Psoas muscle (tissue), 8 donors: ENCODE results near the gene IL6R. TPM values are rescaled to one million over a fixed set of nuclear protein-coding genes. Genes with fewer than 3 reads are reported as not detected.

Experiments
- ATAC-seq, 4 donors: fragments of 200-7000 bp; cut with Tn5 transposase; one replicate each; pipeline ENCODE4 v1.9.1; 2020; ENCODE audit warnings: moderate library complexity in 3 of 4, mild to moderate bottlenecking in 2 of 4
- DNase-seq, 2 donors: peaks; one replicate each; pipeline ENCODE4 v3.0.0-alpha.2; 2020
- H3K27ac ChIP-seq: fragments of 200-600 bp; one replicate; pipeline ENCODE4 v1.8.0; 2022
- H3K27me3 ChIP-seq, 3 donors: fragments of 200-600 bp in 1 of 3; one replicate each; pipeline versions ENCODE4 v1.6.1 to v1.8.0; 2013 to 2022; ENCODE audit warnings: low read length in 2 of 3, mild to moderate bottlenecking in 2 of 3, moderate library complexity in 1 of 3; ENCODE audit not compliant: insufficient read depth in 3 of 3
- H3K36me3 ChIP-seq, 2 donors: fragments of 200-600 bp in 1 of 2; one replicate each; pipeline versions ENCODE4 v1.6.1 to v1.8.0; 2013 to 2022; ENCODE audit warnings: low read depth in 1 of 2, mild to moderate bottlenecking in 1 of 2, moderate library complexity in 1 of 2; ENCODE audit not compliant: insufficient read depth in 1 of 2
- H3K4me1 ChIP-seq: fragments of 200-600 bp; one replicate; pipeline ENCODE4 v1.8.0; 2022
- H3K4me3 ChIP-seq: fragments of 200-600 bp; one replicate; pipeline ENCODE4 v1.8.0; 2022; ENCODE audit warnings: mild to moderate bottlenecking
- H3K9me3 ChIP-seq: fragments of 200-600 bp; one replicate; pipeline ENCODE4 v1.8.0; 2022
- WGBS, 3 donors: extraction: QIAGEN DNeasy Blood & Tissue Kit; methylation state at CpG; one replicate each; pipeline versions ENCODE4 v1.1.6 to v1.1.7; 2013; 5-methylcytosine and 5-hydroxymethylcytosine counted together
- intact Hi-C, 2 donors: fragments of 100-400 bp; cut with DNase I; formaldehyde crosslinking; loops; one replicate each; pipeline versions ENCODE4 v1.11.0 to v1.14.2; 2022
- polyA plus RNA-seq, 3 donors: library from polyadenylated mRNA; stranded (reverse); fragments of 200-250 nt; gene quantifications; one replicate each; pipeline ENCODE4 v1.2.3, GENCODE V29; 2013
- total RNA-seq, 4 donors: library from RNA; stranded (reverse); fragmentation: NEBNext Ultra II Directional in 2 of 4; extraction: Animal tissue kit (Norgen Biotek cat#: 25700) in 2 of 4; gene quantifications; one replicate each; pipeline versions ENCODE4 v1.2.1 to v1.2.4, GENCODE V29; 2021 to 2023
- TF ChIP-seq, protein P1 (sequence below): fragments of 200-600 bp; IDR thresholded peaks from one replicate; pipeline ENCODE4 v1.8.0; 2022; ENCODE audit warnings: antibody characterized with exemption
- donor health status: healthy with polysubstance abuse.
- donor health status: DM: no; HTN: no; CAD: no; lungs with moderate emphysema.
- donor health status: Bipolar disorder and iron deficiency.
- donor health status: healthy.
- donor health status: DM: yes; HTN: yes; CAD: no.
- donor health status: DM: no; HTN: no; CAD: no.
- donor health status: DM: no; HTN: no; CAD: no.
- donor health status: DM: yes; HTN: yes; CAD: no.

IL6R gene
- total and polyA plus RNA-seq, 7 donors: 32.6 to 182 (median 80.8) TPM

DNA sequence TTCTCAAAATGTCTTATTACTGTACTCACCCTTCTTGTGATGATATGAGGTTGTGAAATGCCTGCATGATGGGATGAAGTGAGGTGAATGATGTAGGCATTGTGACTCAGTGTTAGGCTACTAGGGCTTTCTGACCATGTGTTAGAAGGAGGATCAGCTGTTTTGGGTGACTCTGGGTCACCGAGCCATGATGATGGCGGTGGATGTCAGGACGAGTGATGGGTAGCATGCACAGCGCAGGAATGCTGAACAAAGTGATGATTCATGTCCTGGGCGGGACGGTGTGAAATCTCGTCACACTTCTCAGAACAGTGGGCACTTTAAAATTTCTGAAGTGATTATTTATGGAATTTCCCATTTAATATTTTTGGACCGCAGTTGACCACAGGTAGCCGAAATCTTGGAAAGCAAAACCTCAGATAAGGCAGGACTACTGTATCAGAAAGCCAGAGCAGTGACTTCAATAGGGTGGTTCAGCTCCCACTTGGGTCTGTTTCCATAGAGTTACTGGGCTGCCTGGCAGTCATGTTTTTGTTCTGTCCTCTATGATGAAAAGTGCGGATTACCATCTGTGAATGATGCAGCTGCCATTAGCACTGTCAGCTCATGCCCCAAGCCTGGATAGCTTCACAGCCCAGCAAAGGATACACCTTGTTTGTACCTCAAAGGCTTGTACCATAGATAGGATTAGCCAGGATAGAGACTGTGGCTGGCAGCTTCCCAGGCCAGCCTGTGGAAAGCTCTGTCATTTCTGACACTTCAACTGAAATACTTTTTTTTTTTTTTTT is 26.6 kb downstream of the IL6R start:
- TF ChIP-seq, protein P1, sequence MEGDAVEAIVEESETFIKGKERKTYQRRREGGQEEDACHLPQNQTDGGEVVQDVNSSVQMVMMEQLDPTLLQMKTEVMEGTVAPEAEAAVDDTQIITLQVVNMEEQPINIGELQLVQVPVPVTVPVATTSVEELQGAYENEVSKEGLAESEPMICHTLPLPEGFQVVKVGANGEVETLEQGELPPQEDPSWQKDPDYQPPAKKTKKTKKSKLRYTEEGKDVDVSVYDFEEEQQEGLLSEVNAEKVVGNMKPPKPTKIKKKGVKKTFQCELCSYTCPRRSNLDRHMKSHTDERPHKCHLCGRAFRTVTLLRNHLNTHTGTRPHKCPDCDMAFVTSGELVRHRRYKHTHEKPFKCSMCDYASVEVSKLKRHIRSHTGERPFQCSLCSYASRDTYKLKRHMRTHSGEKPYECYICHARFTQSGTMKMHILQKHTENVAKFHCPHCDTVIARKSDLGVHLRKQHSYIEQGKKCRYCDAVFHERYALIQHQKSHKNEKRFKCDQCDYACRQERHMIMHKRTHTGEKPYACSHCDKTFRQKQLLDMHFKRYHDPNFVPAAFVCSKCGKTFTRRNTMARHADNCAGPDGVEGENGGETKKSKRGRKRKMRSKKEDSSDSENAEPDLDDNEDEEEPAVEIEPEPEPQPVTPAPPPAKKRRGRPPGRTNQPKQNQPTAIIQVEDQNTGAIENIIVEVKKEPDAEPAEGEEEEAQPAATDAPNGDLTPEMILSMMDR: no peak
- DNase-seq: peak; percentile 70 to 81
- H3K27me3 ChIP-seq: no peaks in the 10 kb centered on the region
- intact Hi-C loops: no loop called here
- H3K9me3 ChIP-seq: no peaks in the 10 kb centered on the region
- H3K36me3 ChIP-seq: peaks cover 0 to 80% of the 10 kb centered on the region in 2 donors
- peak; percentile 72 to 87 (median 79) for ATAC-seq
- WGBS, 3 donors: 62 to 79% (median 62%) methylated on average over 10 of the region's 10 CpGs
- peaks cover 65% of the 10 kb centered on the region for H3K4me1 ChIP-seq
- no peak overlapping the region for H3K4me3 ChIP-seq
- peak overlapping the region; percentile 81 for H3K27ac ChIP-seq

- Histone ChIP-seq H3K27ac (peak overlapping the region; percentile 81), H3K4me1 (peaks cover 50% of the 10 kb centered on the region), H3K27me3 (no peaks in the 10 kb centered on the region), H3K36me3 (peaks cover 0 to 95% of the 10 kb centered on the region in 2 donors), H3K4me3 (no peak overlapping the region), H3K9me3 (no peaks in the 10 kb centered on the region)
- WGBS, 3 donors: 76 to 90% (median 78%) methylated on average over 9 of the region's 9 CpGs
- intact Hi-C loops: no loop called here
- DNase-seq (peak; percentile 49 to 74), ATAC-seq (peak; percentile 46 to 60 (median 56))
- TF ChIP-seq, protein P1: no peak
Measured at GRCh38 chr1:154433161-154433764, 28.1 kb downstream of the IL6R start.

- H3K36me3 ChIP-seq: peaks cover 0 to 100% of the 10 kb centered on the region in 2 donors
- peak overlapping the region; percentile 30 for H3K4me3 ChIP-seq
- no peaks in the 10 kb centered on the region for H3K9me3 ChIP-seq
Measured at GRCh38 chr1:154434346-154435085, 29.4 kb downstream of the IL6R start.

DNA sequence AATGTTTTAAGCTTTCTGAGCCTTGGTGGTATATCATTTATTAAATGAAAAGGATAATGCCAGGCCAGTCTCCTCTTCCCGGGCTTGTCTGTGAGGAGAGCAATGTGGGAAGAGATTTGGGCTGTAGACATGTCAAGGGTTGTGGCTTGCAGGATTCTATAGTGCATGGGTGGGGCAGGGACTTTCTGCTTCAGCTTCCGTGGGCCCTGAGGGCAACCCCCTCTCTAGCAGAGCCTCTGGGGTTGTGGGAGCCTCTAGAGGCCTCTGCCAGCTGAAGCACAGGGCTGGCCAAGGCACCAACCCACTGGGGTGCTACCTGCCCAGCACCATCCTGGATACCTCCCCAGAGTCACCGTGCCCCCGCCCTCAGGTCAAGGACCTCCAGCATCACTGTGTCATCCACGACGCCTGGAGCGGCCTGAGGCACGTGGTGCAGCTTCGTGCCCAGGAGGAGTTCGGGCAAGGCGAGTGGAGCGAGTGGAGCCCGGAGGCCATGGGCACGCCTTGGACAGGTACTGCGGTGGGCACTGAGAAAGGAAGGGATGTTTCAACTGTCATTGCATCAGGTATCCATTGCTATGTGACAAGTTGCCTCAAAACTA is 30.6 kb downstream of the IL6R start:
- H3K9me3 ChIP-seq: no peaks in the 10 kb centered on the region
- no peak overlapping the region for H3K4me3 ChIP-seq
- H3K4me1 ChIP-seq: peaks cover 27% of the 10 kb centered on the region
- intact Hi-C loops: loop anchor here in 1 of 2 donors (5.0 kb wide), 1 partner anchor 928 kb away; no protein-coding TSS in a partner anchor
- H3K27me3 ChIP-seq: no peaks in the 10 kb centered on the region
- ATAC-seq: no peak
- TF ChIP-seq, protein P1: no peak
- DNase-seq: no peak
- H3K36me3 ChIP-seq: peaks cover 0 to 100% of the 10 kb centered on the region in 2 donors
- WGBS, 3 donors: 95 to 97% (median 96%) methylated on average over 14 to 15 of the region's 15 CpGs
- no peak overlapping the region for H3K27ac ChIP-seq

More at GRCh38 chr1:154434346-154435085, 29.4 kb downstream of the IL6R start:
- TF ChIP-seq, protein P1: no peak
- Histone ChIP-seq H3K27ac (peak overlapping the region; percentile 81), H3K27me3 (no peaks in the 10 kb centered on the region), H3K4me1 (peaks cover 38% of the 10 kb centered on the region)
- intact Hi-C loops: loop anchor here in 1 of 2 donors (5.0 kb wide), 1 partner anchor 927 kb away; no protein-coding TSS in a partner anchor
- peak; percentile 69 to 89 for DNase-seq
- ATAC-seq: peak in 2 of 4 donors; percentile 31 to 39
- 20 to 44% (median 20%) methylated on average over 18 of the region's 18 CpGs for WGBS, 3 donors
